H1 (cell line): ENCODE measurements around the gene KCNC2. TPM values are rescaled to one million over a fixed set of nuclear protein-coding genes. Genes with fewer than 3 reads are reported as not detected.

Source experiments
- CTCF ChIA-PET: fragments of 300-600 bp; sonication (Branson Sonifier 250); formaldehyde crosslinking; loops from one replicate; lab custom pipeline; 2021; ENCODE audit not compliant: partially characterized antibody; lab: Charles Lee
- POLR2A ChIA-PET: fragments of 300-600 bp; sonication (Branson Sonifier 250); formaldehyde crosslinking; loops from one replicate; lab custom pipeline; 2021; ENCODE audit warnings: inconsistent platforms; ENCODE audit not compliant: partially characterized antibody; lab: Charles Lee
- DNase-seq, 2 experiments: peaks; one replicate each; pipeline versions ENCODE4 v3.0.0 to v3.0.0-alpha.2; 2010 to 2022; ENCODE audit warnings: low spot score in 2 of 2, low read depth in 1 of 2, mixed read lengths in 1 of 2
- FAIRE-seq: peaks from 2 replicates; lab custom pipeline; 2011; peaks lifted over from hg19 to GRCh38; lab: Jason Lieb, UNC
- H2AFZ ChIP-seq: 2 replicates; pipeline ENCODE4 v1.8.1; 2012; ENCODE audit warnings: low read length, inconsistent platforms
- H2AK5ac ChIP-seq: 2 replicates; pipeline ENCODE4 v1.6.1; 2013; ENCODE audit warnings: low read depth, low read length
- H2BK120ac ChIP-seq: replicated peaks from 2 replicates; pipeline ENCODE3; 2013; ENCODE audit warnings: low read depth, low read length, inconsistent platforms
- H2BK12ac ChIP-seq: 2 replicates; pipeline ENCODE4 v1.6.1; 2013; ENCODE audit warnings: low read depth, low read length
- H2BK15ac ChIP-seq: 2 replicates; pipeline ENCODE4 v1.6.1; 2013; ENCODE audit warnings: low read length
- H2BK20ac ChIP-seq: 2 replicates; pipeline ENCODE4 v1.6.1; 2013; ENCODE audit warnings: low read length
- H2BK5ac ChIP-seq: 2 replicates; pipeline ENCODE4 v1.6.1; 2013; ENCODE audit warnings: low read depth, low read length
- H3K14ac ChIP-seq: 2 replicates; pipeline ENCODE4 v1.6.1; 2013; ENCODE audit warnings: inconsistent platforms; ENCODE audit not compliant: insufficient read length
- H3K18ac ChIP-seq: 2 replicates; pipeline ENCODE4 v1.6.1; 2013; ENCODE audit warnings: low read length; ENCODE audit errors: extremely low read depth
- H3K23ac ChIP-seq: 2 replicates; pipeline ENCODE4 v1.6.1; 2013; ENCODE audit warnings: inconsistent platforms; ENCODE audit not compliant: insufficient read length
- H3K23me2 ChIP-seq: 2 replicates; pipeline ENCODE4 v1.6.1; 2013; ENCODE audit warnings: low read depth, low read length
- H3K27ac ChIP-seq: 2 replicates; pipeline ENCODE4 v1.6.1; 2011; ENCODE audit warnings: low read depth, low read length, inconsistent platforms
- H3K27me3 ChIP-seq, 4 experiments: replicated peaks in 1 of 4; 1 replicate in 1 of 4; 2 replicates in 3 of 4; pipeline versions ENCODE4 v1.6.1 to v1.8.1; 2011 to 2013; ENCODE audit warnings: low read length in 3 of 4, mild to moderate bottlenecking in 3 of 4, inconsistent platforms in 2 of 4, mixed read lengths in 2 of 4, moderate library complexity in 1 of 4; ENCODE audit not compliant: control insufficient read depth in 3 of 4, insufficient read depth in 3 of 4; ENCODE audit errors: extremely low read depth in 1 of 4
- H3K36me3 ChIP-seq, 4 experiments: 2 replicates each; pipeline versions ENCODE4 v1.6.1 to v1.8.1; 2011 to 2013; ENCODE audit warnings: mild to moderate bottlenecking in 4 of 4, low read length in 3 of 4, moderate library complexity in 2 of 4, control low read depth in 1 of 4, inconsistent platforms in 1 of 4; ENCODE audit not compliant: insufficient read depth in 4 of 4, control insufficient read depth in 2 of 4
- H3K4ac ChIP-seq: replicated peaks from 2 replicates; pipeline ENCODE3; 2013; ENCODE audit warnings: low read length, low read depth, mixed read lengths, inconsistent platforms; ENCODE audit not compliant: insufficient read length
- H3K4me1 ChIP-seq, 4 experiments: replicated peaks in 1 of 4; 1 replicate in 1 of 4; 2 replicates in 3 of 4; pipeline versions ENCODE4 v1.6.1 to v1.8.1; 2011 to 2013; ENCODE audit warnings: low read length in 3 of 4, inconsistent platforms in 2 of 4, mixed read lengths in 1 of 4; ENCODE audit not compliant: insufficient read depth in 4 of 4, control insufficient read depth in 3 of 4
- H3K4me2 ChIP-seq, 2 experiments: 2 replicates each; pipeline versions ENCODE4 v1.6.1 to v1.8.1; 2011 to 2013; ENCODE audit warnings: low read depth in 2 of 2, low read length in 2 of 2, control low read depth in 1 of 2, inconsistent platforms in 1 of 2, mild to moderate bottlenecking in 1 of 2; ENCODE audit not compliant: insufficient read depth in 1 of 2
- H3K4me3 ChIP-seq, 4 experiments: fragments of 200-600, 300-600 bp in 1 of 4; sonication (generic), shearing (Covaris generic), sonication (Bioruptor Twin) in 1 of 4; 2 replicates each; pipeline versions ENCODE4 v1.5.1 to v1.8.1; 2011 to 2016; ENCODE audit warnings: low read length in 4 of 4, low read depth in 3 of 4, control low read depth in 2 of 4, inconsistent platforms in 2 of 4, mild to moderate bottlenecking in 2 of 4, mixed read lengths in 1 of 4, moderate library complexity in 1 of 4; ENCODE audit not compliant: insufficient read depth in 2 of 4; ENCODE audit errors: extremely low read depth in 1 of 4
- H3K56ac ChIP-seq: replicated peaks from 2 replicates; pipeline ENCODE3; 2013; ENCODE audit warnings: low read depth, mild to moderate bottlenecking, mixed read lengths, low read length, inconsistent platforms; ENCODE audit not compliant: insufficient read length
- H3K79me1 ChIP-seq: 2 replicates; pipeline ENCODE4 v1.6.1; 2013; ENCODE audit warnings: low read depth, low read length, control low read depth
- H3K79me2 ChIP-seq, 2 experiments: 2 replicates each; pipeline versions ENCODE4 v1.6.1 to v1.8.1; 2012 to 2013; ENCODE audit warnings: low read length in 2 of 2, mild to moderate bottlenecking in 2 of 2, inconsistent platforms in 1 of 2; ENCODE audit not compliant: insufficient read depth in 2 of 2, control insufficient read depth in 1 of 2
- H3K9ac ChIP-seq, 4 experiments: replicated peaks in 1 of 4; 1 replicate in 1 of 4; 2 replicates in 3 of 4; pipeline versions ENCODE4 v1.6.1 to v1.8.1; 2011 to 2013; ENCODE audit warnings: low read depth in 3 of 4, low read length in 3 of 4, control low read depth in 2 of 4, mild to moderate bottlenecking in 2 of 4, moderate library complexity in 2 of 4, inconsistent platforms in 1 of 4; ENCODE audit errors: extremely low read depth in 1 of 4
- H3K9me3 ChIP-seq, 2 experiments: 2 replicates each; pipeline versions ENCODE4 v1.6.1 to v1.8.1; 2012 to 2013; ENCODE audit warnings: mild to moderate bottlenecking in 2 of 2, moderate library complexity in 2 of 2, control low read depth in 1 of 2, inconsistent platforms in 1 of 2, low read depth in 1 of 2, low read length in 1 of 2, mixed read lengths in 1 of 2; ENCODE audit not compliant: insufficient read depth in 2 of 2
- H4K20me1 ChIP-seq, 2 experiments: replicated peaks in 1 of 2; 2 replicates each; pipeline versions ENCODE3 to v1.8.1; 2011 to 2013; ENCODE audit warnings: inconsistent platforms in 2 of 2, low read length in 2 of 2, mild to moderate bottlenecking in 1 of 2; ENCODE audit not compliant: insufficient read depth in 2 of 2, control insufficient read depth in 1 of 2
- H4K5ac ChIP-seq: 2 replicates; pipeline ENCODE4 v1.6.1; 2013; ENCODE audit warnings: low read length, low read depth, mixed read lengths, inconsistent platforms; ENCODE audit not compliant: insufficient read length
- H4K8ac ChIP-seq: 2 replicates; pipeline ENCODE4 v1.8.0; 2013; ENCODE audit warnings: mild to moderate bottlenecking, moderate library complexity, low read length, inconsistent platforms; ENCODE audit not compliant: insufficient read depth; ENCODE audit errors: extremely low read depth
- H4K91ac ChIP-seq: replicated peaks from 2 replicates; pipeline ENCODE3; 2013; ENCODE audit warnings: low read length, mixed read lengths, inconsistent platforms; ENCODE audit not compliant: insufficient read length
- BRCA1 ChIP-seq: IDR thresholded peaks from 2 replicates; pipeline ENCODE4 v1.6.1; 2012; ENCODE audit warnings: low read depth, low read length, improper control_type of control experiment
- EZH2 ChIP-seq: fragments of 200-600 bp; sonication (generic); IDR thresholded peaks from 2 replicates; pipeline ENCODE4 v1.7.1; 2012; ENCODE audit warnings: low read depth, mild to moderate bottlenecking, moderate library complexity, low read length, inconsistent platforms; ENCODE audit not compliant: severe bottlenecking
- GABPA ChIP-seq: IDR thresholded peaks from 2 replicates; pipeline ENCODE4 v1.6.1; 2011; ENCODE audit warnings: mild to moderate bottlenecking, low read length, moderate library complexity, borderline replicate concordance; ENCODE audit not compliant: insufficient read depth
- HDAC6 ChIP-seq: IDR thresholded peaks from one replicate; pipeline ENCODE4 v1.7.1; 2012; ENCODE audit warnings: low read depth, mild to moderate bottlenecking, inconsistent platforms, low read length, moderate library complexity
- RFX5 ChIP-seq: IDR thresholded peaks from 2 replicates; pipeline ENCODE4 v1.6.1; 2011; ENCODE audit warnings: low read depth, low read length, improper control_type of control experiment, borderline replicate concordance
- SAP30 ChIP-seq: fragments of 300-600 bp; sonication (generic); IDR thresholded peaks from 2 replicates; pipeline ENCODE4 v1.7.1; 2012; ENCODE audit warnings: low read length, moderate library complexity, mild to moderate bottlenecking, inconsistent platforms; ENCODE audit not compliant: insufficient read depth, insufficient replicate concordance
- SIX5 ChIP-seq: IDR thresholded peaks from 2 replicates; pipeline ENCODE4 v1.6.1; 2011; ENCODE audit warnings: mild to moderate bottlenecking, low read depth, low read length
- TAF1 ChIP-seq: IDR thresholded peaks from 2 replicates; pipeline ENCODE4 v1.6.1; 2011; ENCODE audit warnings: mild to moderate bottlenecking, low read depth, low read length
- TAF7 ChIP-seq: optimal IDR thresholded peaks from 2 replicates; pipeline ENCODE3; 2011; ENCODE audit warnings: low read depth, mild to moderate bottlenecking, inconsistent platforms, low read length, moderate library complexity, borderline replicate concordance
- TCF12 ChIP-seq: IDR thresholded peaks from 2 replicates; pipeline ENCODE4 v1.6.1; 2011; ENCODE audit warnings: low read depth, mild to moderate bottlenecking, low read length
- WGBS, 2 experiments: shearing (Covaris generic) in 1 of 2; methylation state at CpG; one replicate each; pipeline versions ENCODE4 v1.1.6 to v1.1.7; 2013 to 2015; ENCODE audit warnings: low lambda C conversion rate in 2 of 2, mixed read lengths in 2 of 2, inconsistent platforms in 1 of 2, low coverage in 1 of 2, missing lambda C conversion rate in 1 of 2; ENCODE audit not compliant: insufficient replicate concordance in 2 of 2, insufficient coverage in 1 of 2, insufficient read length in 1 of 2; ENCODE audit errors: extremely low coverage in 1 of 2, missing lambda C conversion rate in 1 of 2; 5-methylcytosine and 5-hydroxymethylcytosine counted together
- polyA plus RNA-seq, 7 experiments: library from polyadenylated mRNA; depleted of rRNA in 3 of 7; stranded (reverse) in 5 of 7; unstranded in 2 of 7; fragments of >200 nt in 5 of 7; fragments of 200-250 nt in 2 of 7; gene quantifications; 1 replicate in 5 of 7; 2 replicates in 1 of 7; 4 replicates in 1 of 7; pipeline versions ENCODE4 v1.2.1 to v1.2.3, GENCODE V29; 2011 to 2013; ENCODE audit warnings: missing spikeins in 2 of 7, mixed read lengths in 2 of 7
- total RNA-seq: library from RNA; stranded (reverse); fragmentation: NEBNext Ultra II Directional; extraction: Animal tissue kit (Norgen Biotek cat#: 25700); gene quantifications from 2 replicates; pipeline ENCODE4 v1.2.1, GENCODE V29; 2021
- TF ChIP-seq, protein P1 (sequence below), 3 experiments: IDR thresholded peaks; 1 replicate in 2 of 3; 2 replicates in 1 of 3; pipeline versions ENCODE4 v1.5.1 to v1.6.1; 2011; ENCODE audit warnings: low read length in 3 of 3, mild to moderate bottlenecking in 3 of 3, inconsistent platforms in 2 of 3, low read depth in 1 of 3, moderate library complexity in 1 of 3; ENCODE audit not compliant: insufficient read depth in 1 of 3; ENCODE audit errors: control extremely low read depth in 1 of 3
- TF ChIP-seq, protein P2 (sequence below): IDR thresholded peaks from 2 replicates; pipeline ENCODE4 v1.6.1; 2012; ENCODE audit warnings: inconsistent platforms

The KCNC2 gene
- total and polyA plus RNA-seq, 2 of the 8 experiments (the other 6 are each of a cell fraction or from before 2014, with no cell fraction given) = 0.03 TPM; not detected in 1

DNA sequence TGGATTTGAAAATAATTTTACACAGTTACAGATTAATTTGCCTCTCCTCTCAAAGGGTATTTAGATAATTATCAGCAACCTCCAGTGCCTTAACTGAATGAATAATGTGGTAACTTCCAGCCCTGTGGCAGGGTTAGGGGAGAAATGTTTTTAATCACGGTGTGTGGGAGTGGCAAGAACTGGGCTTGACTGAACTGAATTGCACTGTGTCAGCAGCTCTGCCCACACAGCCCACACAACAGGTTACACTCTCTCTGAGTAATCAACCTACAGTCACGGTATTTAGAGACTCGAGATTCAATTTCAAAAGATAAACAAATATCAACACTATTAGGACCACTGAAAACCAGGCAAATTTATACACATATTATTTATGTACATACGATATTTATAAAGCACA, 198.5 kb downstream of the KCNC2 start:
- Histone ChIP-seq H3K23me2 (no peaks in the 10 kb centered on the region), H3K18ac (no peak overlapping the region), H2BK20ac (no peak overlapping the region), H2BK5ac (no peak overlapping the region), H3K23ac (no peak overlapping the region), H3K27me3 (no peaks in the 10 kb centered on the region), H3K79me2 (no peaks in the 10 kb centered on the region), H3K4me3 (no peak overlapping the region), H3K56ac (no peak overlapping the region), H4K91ac (no peak overlapping the region), H2BK12ac (no peak overlapping the region), H4K20me1 (no peaks in the 10 kb centered on the region), H4K8ac (no peak overlapping the region), H3K79me1 (no peaks in the 10 kb centered on the region), H3K4me2 (no peak overlapping the region), H2BK120ac (no peak overlapping the region), H3K9ac (no peak overlapping the region), H3K36me3 (no peaks in the 10 kb centered on the region), H2BK15ac (no peak overlapping the region), H3K27ac (no peak overlapping the region), H3K4me1 (no peaks in the 10 kb centered on the region), H2AK5ac (no peak overlapping the region), H3K4ac (no peak overlapping the region), H3K9me3 (no peaks in the 10 kb centered on the region), H2AFZ (no peak overlapping the region), H3K14ac (no peak overlapping the region), H4K5ac (no peak overlapping the region)
- WGBS, 2 experiments = 91% methylated on average over 4 of the region's 4 CpGs; no CpG with 5 or more reads in 1 of the 2 experiments
- DNase-seq (no peak), FAIRE-seq (no peak)
- ChIA-PET POLR2A (no interaction called here), CTCF (no interaction called here)
- TF ChIP-seq EZH2 (no peak), SIX5 (no peak), SAP30 (no peak), TCF12 (no peak), RFX5 (no peak), TAF1 (no peak), BRCA1 (no peak), HDAC6 (no peak), GABPA (no peak), TAF7 (no peak)
- TF ChIP-seq, protein P1, sequence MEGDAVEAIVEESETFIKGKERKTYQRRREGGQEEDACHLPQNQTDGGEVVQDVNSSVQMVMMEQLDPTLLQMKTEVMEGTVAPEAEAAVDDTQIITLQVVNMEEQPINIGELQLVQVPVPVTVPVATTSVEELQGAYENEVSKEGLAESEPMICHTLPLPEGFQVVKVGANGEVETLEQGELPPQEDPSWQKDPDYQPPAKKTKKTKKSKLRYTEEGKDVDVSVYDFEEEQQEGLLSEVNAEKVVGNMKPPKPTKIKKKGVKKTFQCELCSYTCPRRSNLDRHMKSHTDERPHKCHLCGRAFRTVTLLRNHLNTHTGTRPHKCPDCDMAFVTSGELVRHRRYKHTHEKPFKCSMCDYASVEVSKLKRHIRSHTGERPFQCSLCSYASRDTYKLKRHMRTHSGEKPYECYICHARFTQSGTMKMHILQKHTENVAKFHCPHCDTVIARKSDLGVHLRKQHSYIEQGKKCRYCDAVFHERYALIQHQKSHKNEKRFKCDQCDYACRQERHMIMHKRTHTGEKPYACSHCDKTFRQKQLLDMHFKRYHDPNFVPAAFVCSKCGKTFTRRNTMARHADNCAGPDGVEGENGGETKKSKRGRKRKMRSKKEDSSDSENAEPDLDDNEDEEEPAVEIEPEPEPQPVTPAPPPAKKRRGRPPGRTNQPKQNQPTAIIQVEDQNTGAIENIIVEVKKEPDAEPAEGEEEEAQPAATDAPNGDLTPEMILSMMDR (IDR thresholded peaks at IDR 0.05; ENCODE audit: control extremely low read depth in 1 of 3, insufficient read depth in 1 of 3, low read depth in 1 of 3, low read length in 3 of 3) = no peak
- TF ChIP-seq, protein P2, sequence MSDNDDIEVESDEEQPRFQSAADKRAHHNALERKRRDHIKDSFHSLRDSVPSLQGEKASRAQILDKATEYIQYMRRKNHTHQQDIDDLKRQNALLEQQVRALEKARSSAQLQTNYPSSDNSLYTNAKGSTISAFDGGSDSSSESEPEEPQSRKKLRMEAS = no peak
